ENCODE data around the gene TSEN2. TPM values are rescaled to one million over a fixed set of nuclear protein-coding genes. Genes with fewer than 3 reads are reported as not detected.

The TSEN2 gene
- total and polyA plus RNA-seq, 2 of the 13 experiments (the other 11 are each of a cell fraction or from before 2014, with no cell fraction given), result 11.0 to 17.3 TPM

DNA sequence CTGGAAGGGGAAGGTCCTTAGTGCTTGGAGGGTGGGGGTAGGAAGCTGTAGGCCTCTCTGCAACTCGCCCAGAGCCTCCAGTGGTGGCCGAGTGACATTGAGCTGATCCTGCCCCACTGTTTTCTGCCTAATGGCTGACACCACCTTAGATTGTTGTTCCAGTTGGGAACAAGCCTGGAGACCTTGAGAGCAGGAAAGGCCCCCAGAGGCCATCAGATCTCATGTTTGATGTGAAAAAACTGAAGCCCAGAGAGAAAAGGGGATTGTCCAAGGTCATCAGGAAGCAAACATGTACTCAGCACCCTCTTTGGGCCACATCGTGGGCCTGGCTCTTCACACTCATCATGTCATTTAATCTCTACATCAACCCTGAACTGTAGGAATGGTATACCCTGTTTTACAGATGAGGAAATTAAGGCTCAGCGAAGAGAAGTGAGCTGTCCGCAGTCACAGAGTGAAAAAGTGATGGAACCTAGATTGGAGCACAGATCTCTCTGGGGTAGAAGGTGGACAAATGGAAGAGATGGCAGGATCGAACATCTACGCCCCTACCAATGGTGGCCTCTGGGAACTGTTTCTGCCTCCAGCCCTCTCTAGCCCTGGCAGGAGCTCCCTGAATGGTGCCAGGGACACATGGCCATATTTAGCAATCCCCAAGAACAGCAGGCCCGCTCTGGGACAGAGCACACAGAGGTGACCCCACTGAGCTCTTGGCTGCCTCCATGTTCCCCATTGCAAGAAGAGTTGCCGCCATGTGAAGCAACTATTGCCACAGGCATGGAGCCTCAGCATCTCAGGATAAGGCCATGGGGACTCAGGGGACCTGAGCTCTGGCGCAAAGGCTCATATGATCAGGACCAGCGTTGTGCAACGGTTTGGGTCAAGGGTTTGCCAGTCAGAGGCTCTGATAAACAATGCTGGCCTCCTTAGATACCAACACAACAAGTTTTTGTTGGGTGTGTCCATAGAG is 31.6 kb upstream of the TSEN2 start (continued):
- TF ChIP-seq, protein P1, sequence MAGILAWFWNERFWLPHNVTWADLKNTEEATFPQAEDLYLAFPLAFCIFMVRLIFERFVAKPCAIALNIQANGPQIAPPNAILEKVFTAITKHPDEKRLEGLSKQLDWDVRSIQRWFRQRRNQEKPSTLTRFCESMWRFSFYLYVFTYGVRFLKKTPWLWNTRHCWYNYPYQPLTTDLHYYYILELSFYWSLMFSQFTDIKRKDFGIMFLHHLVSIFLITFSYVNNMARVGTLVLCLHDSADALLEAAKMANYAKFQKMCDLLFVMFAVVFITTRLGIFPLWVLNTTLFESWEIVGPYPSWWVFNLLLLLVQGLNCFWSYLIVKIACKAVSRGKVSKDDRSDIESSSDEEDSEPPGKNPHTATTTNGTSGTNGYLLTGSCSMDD (CRISPR knock-in tag; IDR thresholded peaks at IDR 0.05), result no peak
- TF ChIP-seq U2AF2 (IDR thresholded peaks at IDR 0.05; ENCODE audit: low read depth, low read length), result no peak
- 0 out of 2 replicates have a peak, but pooled peaks have one; percentile 20 for TF ChIP-seq ZNF713 (CRISPR knock-in tag; IDR thresholded peaks at IDR 0.05)
- TF ChIP-seq KDM3A (CRISPR knock-in tag; IDR thresholded peaks at IDR 0.05; ENCODE audit: low read depth), result peak; percentile 67; the same call in 1 of the 2 replicates
- TF ChIP-seq ARNT (IDR thresholded peaks at IDR 0.05), result no peak
- TF ChIP-seq, protein P2, sequence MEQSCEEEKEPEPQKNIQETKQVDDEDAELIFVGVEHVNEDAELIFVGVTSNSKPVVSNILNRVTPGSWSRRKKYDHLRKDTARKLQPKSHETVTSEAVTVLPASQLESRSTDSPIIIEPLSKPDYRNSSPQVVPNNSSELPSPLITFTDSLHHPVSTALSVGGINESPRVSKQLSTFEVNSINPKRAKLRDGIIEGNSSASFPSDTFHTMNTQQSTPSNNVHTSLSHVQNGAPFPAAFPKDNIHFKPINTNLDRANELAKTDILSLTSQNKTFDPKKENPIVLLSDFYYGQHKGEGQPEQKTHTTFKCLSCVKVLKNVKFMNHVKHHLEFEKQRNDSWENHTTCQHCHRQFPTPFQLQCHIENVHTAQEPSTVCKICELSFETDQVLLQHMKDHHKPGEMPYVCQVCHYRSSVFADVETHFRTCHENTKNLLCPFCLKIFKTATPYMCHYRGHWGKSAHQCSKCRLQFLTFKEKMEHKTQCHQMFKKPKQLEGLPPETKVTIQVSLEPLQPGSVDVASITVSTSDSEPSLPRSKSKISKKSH (CRISPR knock-in tag; IDR thresholded peaks at IDR 0.05; ENCODE audit: borderline replicate concordance), result no peak
- TF ChIP-seq IKZF1 (IDR thresholded peaks at IDR 0.05), result no peak
- no peak for TF ChIP-seq NCOA5 (CRISPR knock-in tag; IDR thresholded peaks at IDR 0.05)
- 0 out of 2 replicates have a peak, but pooled peaks have one; percentile 14 for TF ChIP-seq ARNT2 (CRISPR knock-in tag; IDR thresholded peaks at IDR 0.05; ENCODE audit: low read depth)
- TF ChIP-seq, protein P3, sequence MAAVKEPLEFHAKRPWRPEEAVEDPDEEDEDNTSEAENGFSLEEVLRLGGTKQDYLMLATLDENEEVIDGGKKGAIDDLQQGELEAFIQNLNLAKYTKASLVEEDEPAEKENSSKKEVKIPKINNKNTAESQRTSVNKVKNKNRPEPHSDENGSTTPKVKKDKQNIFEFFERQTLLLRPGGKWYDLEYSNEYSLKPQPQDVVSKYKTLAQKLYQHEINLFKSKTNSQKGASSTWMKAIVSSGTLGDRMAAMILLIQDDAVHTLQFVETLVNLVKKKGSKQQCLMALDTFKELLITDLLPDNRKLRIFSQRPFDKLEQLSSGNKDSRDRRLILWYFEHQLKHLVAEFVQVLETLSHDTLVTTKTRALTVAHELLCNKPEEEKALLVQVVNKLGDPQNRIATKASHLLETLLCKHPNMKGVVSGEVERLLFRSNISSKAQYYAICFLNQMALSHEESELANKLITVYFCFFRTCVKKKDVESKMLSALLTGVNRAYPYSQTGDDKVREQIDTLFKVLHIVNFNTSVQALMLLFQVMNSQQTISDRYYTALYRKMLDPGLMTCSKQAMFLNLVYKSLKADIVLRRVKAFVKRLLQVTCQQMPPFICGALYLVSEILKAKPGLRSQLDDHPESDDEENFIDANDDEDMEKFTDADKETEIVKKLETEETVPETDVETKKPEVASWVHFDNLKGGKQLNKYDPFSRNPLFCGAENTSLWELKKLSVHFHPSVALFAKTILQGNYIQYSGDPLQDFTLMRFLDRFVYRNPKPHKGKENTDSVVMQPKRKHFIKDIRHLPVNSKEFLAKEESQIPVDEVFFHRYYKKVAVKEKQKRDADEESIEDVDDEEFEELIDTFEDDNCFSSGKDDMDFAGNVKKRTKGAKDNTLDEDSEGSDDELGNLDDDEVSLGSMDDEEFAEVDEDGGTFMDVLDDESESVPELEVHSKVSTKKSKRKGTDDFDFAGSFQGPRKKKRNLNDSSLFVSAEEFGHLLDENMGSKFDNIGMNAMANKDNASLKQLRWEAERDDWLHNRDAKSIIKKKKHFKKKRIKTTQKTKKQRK (IDR thresholded peaks at IDR 0.05; ENCODE audit: low read length), result no peak
- TF ChIP-seq ZNF652 (CRISPR knock-in tag; IDR thresholded peaks at IDR 0.05; ENCODE audit: borderline replicate concordance, low read depth), result no peak; the same call in 1 of the 2 replicates
- no peak for TF ChIP-seq ZNF883 (CRISPR knock-in tag; IDR thresholded peaks at IDR 0.05; ENCODE audit: not compliant biosample characterization)
- peak; percentile 72; the same call in 1 of the 2 replicates for TF ChIP-seq TARDBP (CRISPR knock-in tag; IDR thresholded peaks at IDR 0.05)
- TF ChIP-seq, protein P4, sequence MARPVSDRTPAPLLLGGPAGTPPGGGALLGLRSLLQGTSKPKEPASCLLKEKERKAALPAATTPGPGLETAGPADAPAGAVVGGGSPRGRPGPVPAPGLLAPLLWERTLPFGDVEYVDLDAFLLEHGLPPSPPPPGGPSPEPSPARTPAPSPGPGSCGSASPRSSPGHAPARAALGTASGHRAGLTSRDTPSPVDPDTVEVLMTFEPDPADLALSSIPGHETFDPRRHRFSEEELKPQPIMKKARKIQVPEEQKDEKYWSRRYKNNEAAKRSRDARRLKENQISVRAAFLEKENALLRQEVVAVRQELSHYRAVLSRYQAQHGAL (CRISPR knock-in tag; IDR thresholded peaks at IDR 0.05; ENCODE audit: not compliant biosample characterization), result no peak
- TF ChIP-seq MYNN (CRISPR knock-in tag; IDR thresholded peaks at IDR 0.05; ENCODE audit: low read depth), result no peak
- peak in 1 of 2 experiments; percentile 58; a peak in 1 of 4 replicates for TF ChIP-seq KLF16 (CRISPR knock-in tag; IDR thresholded peaks at IDR 0.05)
- TF ChIP-seq MEIS2 (CRISPR knock-in tag; IDR thresholded peaks at IDR 0.05), result peak; percentile 66; the same call in 1 of the 2 replicates
- TF ChIP-seq, protein P5, sequence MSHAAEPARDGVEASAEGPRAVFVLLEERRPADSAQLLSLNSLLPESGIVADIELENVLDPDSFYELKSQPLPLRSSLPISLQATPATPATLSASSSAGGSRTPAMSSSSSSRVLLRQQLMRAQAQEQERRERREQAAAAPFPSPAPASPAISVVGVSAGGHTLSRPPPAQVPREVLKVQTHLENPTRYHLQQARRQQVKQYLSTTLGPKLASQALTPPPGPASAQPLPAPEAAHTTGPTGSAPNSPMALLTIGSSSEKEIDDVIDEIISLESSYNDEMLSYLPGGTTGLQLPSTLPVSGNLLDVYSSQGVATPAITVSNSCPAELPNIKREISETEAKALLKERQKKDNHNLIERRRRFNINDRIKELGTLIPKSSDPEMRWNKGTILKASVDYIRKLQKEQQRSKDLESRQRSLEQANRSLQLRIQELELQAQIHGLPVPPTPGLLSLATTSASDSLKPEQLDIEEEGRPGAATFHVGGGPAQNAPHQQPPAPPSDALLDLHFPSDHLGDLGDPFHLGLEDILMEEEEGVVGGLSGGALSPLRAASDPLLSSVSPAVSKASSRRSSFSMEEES (CRISPR knock-in tag; IDR thresholded peaks at IDR 0.05), result peak; percentile 81; the same call in 1 of the 2 replicates
- no peak for TF ChIP-seq REL (CRISPR knock-in tag; conservative IDR thresholded peaks at IDR 0.05)
- TF ChIP-seq ZNF644 (CRISPR knock-in tag; IDR thresholded peaks at IDR 0.05; ENCODE audit: low read depth), result peak; percentile 90; the same call in 1 of the 2 replicates
- TF ChIP-seq PTBP1 (IDR thresholded peaks at IDR 0.05; ENCODE audit: low read depth, low read length, poor library complexity, severe bottlenecking), result no peak
